Fibroblast of skin of right biceps (primary cell): Measurements from ENCODE around the gene ARHGEF7.

Source experiments
- DNase-seq: peaks from one replicate; pipeline ENCODE4 v3.0.0-alpha.2; 2013

The ARHGEF7 gene

DNA sequence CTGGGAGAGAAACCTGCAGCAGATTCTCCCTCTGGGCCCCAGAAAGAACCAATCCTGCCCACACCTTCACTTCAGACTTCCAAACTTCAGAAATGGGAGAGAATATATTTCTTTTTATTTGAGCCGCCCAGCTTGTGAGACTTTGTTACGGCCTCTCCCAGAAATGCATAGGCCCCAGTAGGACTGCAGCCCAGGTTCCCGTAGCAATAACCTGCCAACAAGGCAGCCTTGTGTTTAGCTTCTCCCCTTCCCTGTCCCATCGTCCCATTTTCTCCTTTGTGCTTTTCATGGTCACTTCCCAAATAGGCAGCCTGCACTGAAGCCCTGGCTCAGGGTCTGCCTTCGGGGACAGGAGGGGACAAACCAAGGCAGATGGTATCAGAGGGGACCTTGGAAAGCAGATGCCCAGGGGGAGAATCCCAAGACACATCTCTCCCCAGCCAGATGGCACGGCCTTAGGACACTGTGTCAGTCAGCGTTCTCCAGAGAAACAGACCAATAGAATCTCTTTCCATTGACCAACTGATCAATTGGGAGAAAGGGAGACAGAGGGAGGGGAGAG is 3.7 kb upstream of the ARHGEF7 start:
- DNase-seq: no peak

GRCh38 chr13:111112196-111112595 is 2.9 kb upstream of the ARHGEF7 start:
- no peak for DNase-seq

GRCh38 chr13:111114362-111115060 is 599 bp upstream of the ARHGEF7 start:
- peak; percentile 27 for DNase-seq

- peak; percentile 67 for DNase-seq
These were observed 933 bp downstream of the ARHGEF7 start for GRCh38 chr13:111115965-111116521.

GRCh38 chr13:111116856-111117255 is 1.7 kb downstream of the ARHGEF7 start:
- peak; percentile 24 for DNase-seq

- peak; percentile 6 for DNase-seq
These were observed 2.2 kb downstream of the ARHGEF7 start for GRCh38 chr13:111117289-111117688.

GRCh38 chr13:111117961-111118360 is 2.9 kb downstream of the ARHGEF7 start:
- peak; percentile 7 for DNase-seq

- no peak for DNase-seq
These were observed 3.9 kb downstream of the ARHGEF7 start for GRCh38 chr13:111118898-111119607.

GRCh38 chr13:111119966-111120365 is 4.9 kb downstream of the ARHGEF7 start:
- DNase-seq: no peak

- no peak for DNase-seq
These were observed 5.3 kb downstream of the ARHGEF7 start for GRCh38 chr13:111120422-111120821.

GRCh38 chr13:111120913-111121312 is 5.8 kb downstream of the ARHGEF7 start:
- no peak for DNase-seq

DNA sequence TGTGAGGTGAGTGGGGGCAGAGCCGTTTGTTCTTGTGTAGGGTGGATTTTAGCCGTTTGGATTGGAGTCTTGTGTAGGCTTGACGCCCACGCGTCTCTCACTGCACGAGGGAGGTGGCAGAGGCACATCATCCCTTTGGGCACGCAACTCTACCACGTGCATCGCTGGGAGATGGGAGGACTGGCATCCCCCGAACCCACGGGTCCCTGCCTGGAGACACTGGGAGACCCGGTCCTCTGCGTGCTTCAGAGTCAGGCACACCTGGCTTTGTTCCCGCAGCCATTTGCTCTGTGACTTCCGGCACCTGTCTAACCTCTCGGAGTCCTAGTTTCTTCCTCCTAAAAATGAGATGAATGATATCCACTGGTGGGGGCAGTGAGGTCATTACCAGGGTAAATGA is 6.4 kb downstream of the ARHGEF7 start:
- no peak for DNase-seq

GRCh38 chr13:111122056-111122455 is 6.9 kb downstream of the ARHGEF7 start:
- DNase-seq: no peak

- DNase-seq: no peak
These were observed 7.5 kb downstream of the ARHGEF7 start for GRCh38 chr13:111122631-111123030.

GRCh38 chr13:111123221-111123620 is 8.1 kb downstream of the ARHGEF7 start:
- DNase-seq: no peak

GRCh38 chr13:111123649-111124048 is 8.5 kb downstream of the ARHGEF7 start:
- no peak for DNase-seq

DNA sequence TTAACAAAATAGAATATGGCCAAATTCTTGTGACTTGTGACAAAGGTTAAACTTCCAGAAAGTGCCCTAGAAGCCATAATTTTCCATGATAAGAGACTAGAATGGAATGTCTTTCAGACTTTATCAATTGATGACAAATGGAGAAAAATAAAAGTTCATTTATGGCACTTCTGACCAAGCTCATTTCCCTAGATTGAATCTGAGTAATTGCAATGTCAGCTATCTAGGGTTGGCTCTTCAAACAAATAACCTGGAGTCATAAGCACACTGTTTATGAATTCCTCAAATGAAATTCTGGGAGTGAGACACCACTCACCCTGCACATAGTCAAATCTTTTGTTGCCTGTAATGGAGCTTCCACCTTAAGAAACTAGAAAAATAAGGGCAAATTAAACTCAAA is 11.4 kb downstream of the ARHGEF7 start:
- no peak for DNase-seq

- DNase-seq: no peak
These were observed 14.5 kb downstream of the ARHGEF7 start for GRCh38 chr13:111129465-111130115.

DNA sequence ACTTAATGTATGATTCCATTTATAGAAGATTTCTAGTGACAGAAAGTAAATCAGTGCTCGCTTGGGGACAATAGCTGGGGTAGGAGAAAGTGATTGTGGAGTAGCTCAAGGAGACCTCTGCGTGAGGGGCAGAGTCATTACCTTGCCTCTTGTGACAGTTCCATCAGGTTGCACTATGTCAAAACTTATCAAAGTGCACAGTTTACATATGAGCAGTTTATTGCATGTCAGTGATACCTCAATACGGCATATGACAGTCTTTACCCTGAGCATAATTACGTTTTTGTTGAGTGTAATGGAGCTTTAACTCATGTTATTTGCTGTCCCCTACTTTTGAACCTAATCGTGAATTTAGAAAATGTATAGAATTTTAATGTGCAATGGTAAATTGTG is 15.0 kb downstream of the ARHGEF7 start:
- no peak for DNase-seq

DNA sequence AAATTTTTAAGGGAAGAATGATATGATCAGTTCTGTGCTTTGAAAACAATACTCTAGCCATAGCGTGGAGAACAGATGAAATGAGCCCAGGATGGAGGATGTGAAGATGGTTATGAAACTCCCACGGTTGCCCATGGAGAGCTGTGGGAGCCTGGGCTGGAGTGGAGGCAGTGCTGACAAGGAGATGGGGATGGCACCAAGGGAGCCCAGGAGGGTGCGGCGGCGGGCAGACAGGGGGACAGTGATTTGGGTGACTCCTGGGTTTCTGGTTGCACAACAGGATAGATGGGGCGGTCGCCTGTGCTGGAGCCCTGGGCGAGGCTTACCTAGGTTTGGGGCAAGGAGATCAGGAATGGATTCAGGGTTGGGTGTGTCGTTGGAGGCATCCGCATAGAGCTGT is 15.9 kb downstream of the ARHGEF7 start:
- no peak for DNase-seq

GRCh38 chr13:111131611-111132010 is 16.5 kb downstream of the ARHGEF7 start:
- DNase-seq: no peak

- DNase-seq: no peak
These were observed 17.8 kb downstream of the ARHGEF7 start for GRCh38 chr13:111132948-111133347.

- DNase-seq: no peak
These were observed 24.3 kb downstream of the ARHGEF7 start for GRCh38 chr13:111139452-111139851.
